RCC 7860 (cell line): ENCODE measurements around the gene DALRD3.

ENCODE experiments used
- DNase-seq: peaks from one replicate; pipeline ENCODE4 v3.0.0-alpha.2; 2015; ENCODE audit warnings: low spot score
- FAIRE-seq: peaks from 2 replicates; lab custom pipeline; 2012; peaks lifted over from hg19 to GRCh38; lab: Jason Lieb, UNC

The DALRD3 gene, protein sequence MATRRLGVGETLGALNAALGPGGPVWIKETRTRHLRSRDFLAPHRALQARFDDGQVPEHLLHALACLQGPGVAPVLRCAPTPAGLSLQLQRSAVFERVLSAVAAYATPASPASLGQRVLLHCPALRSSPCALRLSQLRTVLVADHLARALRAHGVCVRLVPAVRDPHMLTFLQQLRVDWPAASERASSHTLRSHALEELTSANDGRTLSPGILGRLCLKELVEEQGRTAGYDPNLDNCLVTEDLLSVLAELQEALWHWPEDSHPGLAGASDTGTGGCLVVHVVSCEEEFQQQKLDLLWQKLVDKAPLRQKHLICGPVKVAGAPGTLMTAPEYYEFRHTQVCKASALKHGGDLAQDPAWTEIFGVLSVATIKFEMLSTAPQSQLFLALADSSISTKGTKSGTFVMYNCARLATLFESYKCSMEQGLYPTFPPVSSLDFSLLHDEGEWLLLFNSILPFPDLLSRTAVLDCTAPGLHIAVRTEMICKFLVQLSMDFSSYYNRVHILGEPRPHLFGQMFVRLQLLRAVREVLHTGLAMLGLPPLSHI

DNA sequence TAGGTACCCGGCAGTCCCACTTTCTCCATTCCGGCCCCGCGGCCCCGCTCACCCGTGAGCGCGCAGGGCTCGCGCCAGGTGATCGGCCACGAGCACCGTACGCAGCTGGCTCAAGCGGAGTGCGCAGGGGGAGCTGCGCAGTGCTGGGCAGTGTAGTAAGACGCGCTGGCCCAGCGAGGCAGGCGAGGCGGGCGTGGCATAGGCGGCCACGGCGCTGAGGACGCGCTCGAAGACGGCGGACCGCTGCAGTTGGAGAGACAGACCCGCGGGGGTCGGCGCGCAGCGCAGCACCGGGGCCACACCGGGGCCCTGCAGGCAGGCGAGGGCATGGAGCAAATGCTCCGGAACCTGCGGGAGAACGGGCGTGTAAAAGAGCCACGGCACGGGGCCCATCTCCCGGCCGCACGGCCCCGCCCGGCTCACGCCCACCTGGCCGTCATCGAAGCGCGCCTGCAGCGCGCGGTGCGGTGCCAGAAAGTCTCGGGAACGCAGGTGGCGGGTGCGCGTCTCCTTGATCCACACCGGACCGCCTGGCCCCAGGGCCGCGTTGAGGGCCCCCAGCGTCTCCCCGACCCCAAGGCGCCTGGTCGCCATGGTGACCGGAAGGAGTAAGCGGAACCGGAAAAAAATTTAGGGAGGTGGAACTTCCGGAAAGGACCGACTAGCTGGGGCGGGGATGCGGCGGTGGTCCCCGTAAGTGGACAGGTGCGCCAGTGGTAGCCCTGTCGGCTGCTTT is at the start of gene DALRD3:
Gene DALRD3 (minus strand): TSS at position 610 of the 736 bp plus-strand sequence. CDS start 16 bp downstream, at position 594.
- FAIRE-seq, result no peak

DNA sequence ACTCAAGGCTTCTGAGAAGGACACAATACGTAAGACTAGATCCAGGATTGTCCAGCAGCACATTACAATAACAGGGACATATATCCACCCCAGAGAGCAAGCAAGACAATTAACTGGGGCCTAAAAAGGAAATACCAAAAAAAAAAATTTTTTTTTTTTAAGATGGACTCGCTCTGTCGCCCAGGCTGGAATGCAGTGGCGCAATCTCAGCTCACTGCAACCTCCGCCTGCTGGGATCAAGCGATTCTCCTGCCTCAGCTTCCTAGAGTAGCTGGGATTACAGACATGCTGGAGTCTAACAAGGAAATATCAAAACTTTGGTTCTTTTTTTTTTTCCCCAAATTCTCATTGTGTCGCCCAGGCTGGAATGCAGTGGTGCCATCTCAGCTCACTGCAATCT is 39.6 kb upstream of the DALRD3 start:
- FAIRE-seq, result no peak

More for the DNA sequence above, at the start of gene DALRD3:
- DNase-seq, result peak; percentile 36

GRCh38 chr3:49057268-49057667 is 38.9 kb upstream of the DALRD3 start:
- FAIRE-seq (no peak), DNase-seq (no peak)

More for the DNA sequence above, 39.6 kb upstream of the DALRD3 start:
- DNase-seq, result no peak

DNA sequence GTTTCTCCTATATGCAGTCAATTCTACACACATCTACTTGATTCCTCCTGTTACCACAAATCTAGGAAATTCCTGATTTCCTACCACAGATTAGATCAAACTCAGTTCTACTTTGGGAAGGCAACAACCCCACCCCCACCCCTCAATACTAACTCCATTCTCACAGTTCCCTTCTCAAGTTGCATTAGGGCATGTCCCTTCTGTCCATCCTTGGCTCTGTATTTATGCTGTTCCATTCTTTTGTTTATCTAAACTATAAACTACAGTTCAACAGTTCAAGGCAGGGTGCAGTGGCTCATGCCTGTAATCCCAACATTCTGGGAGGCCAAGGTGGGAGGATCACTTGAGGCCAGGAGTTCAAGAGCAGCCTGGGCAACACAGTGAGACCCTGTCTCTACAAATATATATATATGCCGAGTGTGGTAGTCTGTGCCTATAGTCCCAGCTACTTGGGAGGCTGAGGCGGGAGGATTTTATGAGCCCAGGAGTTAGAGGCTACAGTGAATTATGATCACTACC is 36.0 kb upstream of the DALRD3 start:
- FAIRE-seq (no peak), DNase-seq (no peak)

DNA sequence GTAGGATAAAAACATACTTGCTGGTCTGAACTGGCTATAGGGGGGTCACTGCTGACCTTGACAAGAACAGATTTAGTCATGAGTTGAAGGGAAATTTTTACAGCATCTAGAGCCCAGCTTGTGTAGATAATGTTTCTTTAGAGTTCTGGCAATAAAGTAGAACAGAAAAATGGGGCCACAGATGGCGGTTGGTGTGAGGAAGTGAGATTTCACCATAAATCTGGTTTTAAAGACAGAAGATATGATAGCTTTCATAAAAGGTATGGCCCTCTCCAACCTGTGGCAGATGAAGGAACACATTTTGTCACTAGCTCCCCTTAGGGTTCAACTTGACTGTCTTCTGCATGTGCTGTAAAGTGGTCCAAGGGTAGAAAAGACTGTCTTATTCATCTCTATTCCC is 35.2 kb upstream of the DALRD3 start:
- FAIRE-seq, result no peak

GRCh38 chr3:49035281-49035680 is 16.9 kb upstream of the DALRD3 start:
- DNase-seq (no peak), FAIRE-seq (no peak)

More for the DNA sequence above, 35.2 kb upstream of the DALRD3 start:
- no peak for DNase-seq

- DNase-seq (no peak), FAIRE-seq (no peak)
Measured at GRCh38 chr3:49034650-49035049, 16.3 kb upstream of the DALRD3 start.

- FAIRE-seq (no peak), DNase-seq (no peak)
Measured at GRCh38 chr3:49032646-49033304, 14.4 kb upstream of the DALRD3 start.

- DNase-seq (no peak), FAIRE-seq (no peak)
Measured at GRCh38 chr3:49030321-49030720, 11.9 kb upstream of the DALRD3 start.

DNA sequence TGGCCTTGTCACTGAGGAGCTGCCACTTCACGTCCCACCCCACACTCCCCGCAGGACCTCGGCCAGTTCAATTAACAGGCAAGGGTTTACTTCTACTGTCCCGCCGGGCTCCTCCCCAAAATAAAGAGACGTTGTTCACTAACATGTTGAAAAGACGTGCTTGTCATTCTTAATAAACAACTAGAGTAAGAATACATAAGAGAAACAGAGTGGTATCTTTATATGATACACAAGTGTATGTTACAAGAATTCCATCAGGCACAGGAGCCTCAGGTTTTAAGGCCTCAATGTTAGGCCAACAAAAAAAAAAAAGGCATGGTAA is 11.1 kb upstream of the DALRD3 start:
- FAIRE-seq, result no peak

DNA sequence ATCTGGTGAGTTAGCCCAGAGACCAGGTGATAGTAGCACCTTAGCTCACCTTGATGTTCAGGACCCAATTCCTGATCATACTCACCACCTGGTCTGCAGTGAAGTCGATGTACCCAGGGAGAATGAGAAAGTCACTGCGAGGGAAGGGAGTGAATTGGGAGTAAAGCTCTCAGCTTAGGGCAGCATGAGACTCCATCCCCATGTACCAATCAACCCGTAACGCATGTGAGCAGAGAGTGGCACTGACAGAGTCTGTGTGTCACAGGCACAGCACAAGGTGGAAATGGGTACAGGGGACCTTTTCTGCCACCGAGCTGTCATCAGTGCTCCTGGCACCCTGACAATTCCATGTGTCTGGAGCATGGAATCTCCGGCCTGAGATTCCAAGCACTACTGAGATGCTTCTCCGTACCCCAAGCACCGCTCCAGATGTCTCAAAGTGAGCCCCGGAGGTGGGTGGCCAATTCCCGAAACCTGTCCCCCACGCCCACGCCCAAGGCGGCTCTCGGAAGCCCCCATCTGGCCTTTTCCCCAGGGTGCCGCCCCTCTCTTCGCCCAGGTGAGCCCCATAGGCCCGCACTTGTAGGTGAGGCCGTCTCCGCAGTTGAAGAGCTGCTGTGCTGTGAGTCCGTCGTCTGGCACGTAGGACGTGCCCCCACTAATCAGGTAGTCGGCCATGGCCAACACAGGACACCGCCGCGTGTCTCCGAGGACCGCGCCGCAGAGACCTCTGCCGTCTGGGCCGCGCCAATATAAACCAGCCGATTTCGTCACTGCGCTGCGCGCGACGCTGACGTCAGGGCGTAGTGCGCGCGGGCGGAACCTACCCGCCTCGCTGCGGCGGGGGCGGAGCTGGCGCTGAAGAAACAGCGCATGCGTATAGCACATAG is 10.5 kb upstream of the DALRD3 start, which contains the start of gene IMPDH2:
Gene IMPDH2 (minus strand): TSS at position 726 of the 890 bp plus-strand sequence. CDS start 48 bp downstream, at position 678.
- FAIRE-seq, result no peak

More for the DNA sequence above, 11.1 kb upstream of the DALRD3 start:
- no peak for DNase-seq

DNA sequence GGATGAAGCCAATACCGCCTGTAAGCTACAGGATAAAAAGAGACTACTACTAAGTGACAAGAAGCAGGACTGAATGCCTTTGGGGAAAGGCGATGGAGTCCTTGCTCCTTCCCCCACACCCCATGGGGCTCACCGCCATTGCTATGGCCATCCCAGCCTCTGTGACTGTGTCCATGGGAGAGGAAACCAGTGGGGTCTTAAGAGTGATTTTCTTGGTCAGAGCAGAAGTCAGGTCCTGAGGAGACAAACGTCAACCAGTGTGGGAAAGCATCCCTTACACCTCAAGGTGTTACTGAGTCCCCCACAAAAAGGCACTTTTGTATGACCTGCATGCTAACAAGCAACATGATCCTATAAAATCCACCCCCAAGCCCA is 9.9 kb upstream of the DALRD3 start:
- DNase-seq (no peak), FAIRE-seq (no peak)

More for the DNA sequence above, 10.5 kb upstream of the DALRD3 start, which contains the start of gene IMPDH2:
- peak; percentile 86 for DNase-seq

GRCh38 chr3:49027634-49028033 is 9.3 kb upstream of the DALRD3 start:
- FAIRE-seq (no peak), DNase-seq (no peak)

DNA sequence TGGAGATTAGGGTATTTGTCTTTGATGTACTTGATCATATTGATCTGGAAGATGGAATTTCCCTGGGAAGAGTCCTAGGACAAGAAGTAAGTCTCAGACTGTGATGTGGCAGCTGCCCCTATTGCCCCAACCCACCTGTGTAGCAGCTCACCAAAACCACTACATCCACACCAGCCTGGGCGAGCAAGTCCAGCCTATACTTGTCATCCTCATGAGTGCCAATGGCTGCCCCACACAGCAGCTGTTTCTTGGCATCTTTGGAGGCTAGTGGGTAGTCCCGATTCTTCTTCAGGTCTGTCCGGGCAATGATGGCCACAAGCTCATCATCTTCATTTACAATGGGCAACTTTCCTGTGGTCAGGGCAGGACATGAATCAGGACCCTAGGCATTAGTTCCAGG is 8.2 kb upstream of the DALRD3 start:
- DNase-seq (no peak), FAIRE-seq (no peak)

GRCh38 chr3:49025793-49026520 is 7.6 kb upstream of the DALRD3 start:
- no peak for DNase-seq
- FAIRE-seq, result no peak

GRCh38 chr3:49025005-49025792 is 6.8 kb upstream of the DALRD3 start:
- FAIRE-seq (no peak), DNase-seq (no peak)

- FAIRE-seq (no peak), DNase-seq (no peak)
Measured at GRCh38 chr3:49024449-49024848, 6.1 kb upstream of the DALRD3 start.

DNA sequence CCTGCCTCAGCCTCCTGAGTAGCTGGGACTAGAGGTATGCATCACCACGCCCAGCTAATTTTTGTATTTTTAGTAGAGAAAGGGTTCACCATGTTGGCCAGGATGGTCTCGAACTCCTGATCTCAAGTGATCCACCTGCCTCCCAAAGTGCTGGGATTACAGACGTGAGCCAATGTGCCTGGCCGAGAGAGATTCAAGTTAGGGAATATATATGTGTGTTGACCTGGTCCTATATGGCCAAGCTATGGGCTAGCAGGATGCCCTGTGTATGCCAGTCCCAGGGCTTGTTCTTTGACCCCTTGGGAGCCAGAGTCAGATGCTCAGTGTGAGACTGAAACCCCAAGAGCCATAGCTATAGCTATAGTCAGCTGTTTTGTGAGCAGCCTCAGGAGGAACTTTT is 5.4 kb upstream of the DALRD3 start:
- FAIRE-seq (no peak), DNase-seq (no peak)
